ENCODE results near the gene GNPTAB. TPM values are rescaled to one million over a fixed set of nuclear protein-coding genes. Genes with fewer than 3 reads are reported as not detected.

The GNPTAB gene
- total RNA-seq (10 to 100 TPM; 22.7 to 42.2 (median 36.6) TPM), polyA plus RNA-seq (10 to 100 TPM; 12.0 to 25.4 (median 13.8) TPM)

GRCh38 chr12:101830367-101831325, at the start of gene GNPTAB:
TSS of gene GNPTAB (minus strand) at chr12:101830959. CDS start at chr12:101830675, 284 bp downstream.
- TF ChIP-seq POLR2A (IDR thresholded peaks at IDR 0.05) (no peak), POLR2AphosphoS5 (IDR thresholded peaks at IDR 0.05) (peak in 2 of 4 donors; percentile 15 to 20), EP300 (IDR thresholded peaks at IDR 0.05) (no peak)
- TF ChIP-seq, protein P1, sequence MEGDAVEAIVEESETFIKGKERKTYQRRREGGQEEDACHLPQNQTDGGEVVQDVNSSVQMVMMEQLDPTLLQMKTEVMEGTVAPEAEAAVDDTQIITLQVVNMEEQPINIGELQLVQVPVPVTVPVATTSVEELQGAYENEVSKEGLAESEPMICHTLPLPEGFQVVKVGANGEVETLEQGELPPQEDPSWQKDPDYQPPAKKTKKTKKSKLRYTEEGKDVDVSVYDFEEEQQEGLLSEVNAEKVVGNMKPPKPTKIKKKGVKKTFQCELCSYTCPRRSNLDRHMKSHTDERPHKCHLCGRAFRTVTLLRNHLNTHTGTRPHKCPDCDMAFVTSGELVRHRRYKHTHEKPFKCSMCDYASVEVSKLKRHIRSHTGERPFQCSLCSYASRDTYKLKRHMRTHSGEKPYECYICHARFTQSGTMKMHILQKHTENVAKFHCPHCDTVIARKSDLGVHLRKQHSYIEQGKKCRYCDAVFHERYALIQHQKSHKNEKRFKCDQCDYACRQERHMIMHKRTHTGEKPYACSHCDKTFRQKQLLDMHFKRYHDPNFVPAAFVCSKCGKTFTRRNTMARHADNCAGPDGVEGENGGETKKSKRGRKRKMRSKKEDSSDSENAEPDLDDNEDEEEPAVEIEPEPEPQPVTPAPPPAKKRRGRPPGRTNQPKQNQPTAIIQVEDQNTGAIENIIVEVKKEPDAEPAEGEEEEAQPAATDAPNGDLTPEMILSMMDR (IDR thresholded peaks at IDR 0.05), result peak; percentile 47 to 70 (median 58)
- WGBS, 2 donors, result 0% methylated on average over 96 of the region's 96 CpGs
- H3K27ac ChIP-seq, result peak within 1 kb of the TSS; percentile 74 to 84 (median 82)
- no peaks in the 10 kb centered on the region for H3K27me3 ChIP-seq
- DNase-seq, result peak; percentile 95
- intact Hi-C loops (cut with DNase I), result loop anchor here (2.0 to 5.0 kb wide), 4 partner anchors 38 to 133 kb away; partner anchors contain the start of gene CHPT1
- peak within 1 kb of the TSS; percentile 66 to 91 (median 78) for H3K4me3 ChIP-seq
- H3K4me1 ChIP-seq, result peaks cover 0 to 19% (median 17%) of the 10 kb centered on the region in 4 donors
- H3K9me3 ChIP-seq, result no peaks in the 10 kb centered on the region
- no peaks in the 10 kb centered on the region for H3K36me3 ChIP-seq

GRCh38 chr12:101878243-101878821, 47.6 kb upstream of the GNPTAB start:
- Histone ChIP-seq H3K9me3 (no peaks in the 10 kb centered on the region), H3K4me3 (peak overlapping the region; percentile 76 to 98 (median 86)), H3K27ac (peak overlapping the region; percentile 92 to 99 (median 98)), H3K27me3 (no peaks in the 10 kb centered on the region), H3K4me1 (peaks cover 0 to 18% (median 9%) of the 10 kb centered on the region in 4 donors), H3K36me3 (no peaks in the 10 kb centered on the region)
- DNase-seq, result no peak
- TF ChIP-seq, protein P1 (IDR thresholded peaks at IDR 0.05), result no peak
- no peak for TF ChIP-seq POLR2AphosphoS5 (IDR thresholded peaks at IDR 0.05)
- intact Hi-C loops (cut with DNase I), result loop anchor here (2.0 kb wide), 1 partner anchor 48 kb away; the partner anchor contains the start of gene GNPTAB
- 21 to 25% methylated on average over 7 of the region's 7 CpGs for WGBS, 2 donors

DNA sequence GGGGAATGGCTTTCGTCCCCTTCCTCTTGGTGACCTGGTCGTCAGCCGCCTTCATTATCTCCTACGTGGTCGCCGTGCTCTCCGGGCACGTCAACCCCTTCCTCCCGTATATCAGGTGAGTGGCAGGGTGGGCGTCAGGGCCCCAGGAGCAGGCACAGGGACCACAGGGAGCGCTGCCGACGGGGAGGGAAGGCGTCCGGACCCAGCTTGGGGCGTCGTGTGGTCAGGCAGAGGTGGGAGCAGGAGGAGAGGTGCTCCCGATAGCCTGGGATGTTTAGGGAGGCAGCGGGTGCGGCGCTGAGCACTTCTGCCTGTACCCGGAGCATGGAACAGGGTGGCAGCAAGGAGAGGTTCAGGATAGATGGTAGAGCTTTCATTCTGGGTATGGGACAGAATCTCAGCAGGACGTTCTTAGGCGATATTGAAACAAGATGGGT, 47.1 kb upstream of the GNPTAB start:
- peaks cover 0 to 18% (median 9%) of the 10 kb centered on the region in 4 donors for H3K4me1 ChIP-seq
- peak; percentile 75 for DNase-seq
- H3K9me3 ChIP-seq, result no peaks in the 10 kb centered on the region
- no peak for TF ChIP-seq EP300 (IDR thresholded peaks at IDR 0.05)
- TF ChIP-seq, protein P1 (IDR thresholded peaks at IDR 0.05), result no peak
- TF ChIP-seq POLR2AphosphoS5 (IDR thresholded peaks at IDR 0.05), result no peak
- TF ChIP-seq POLR2A (IDR thresholded peaks at IDR 0.05), result no peak
- peak overlapping the region; percentile 92 to 99 (median 98) for H3K27ac ChIP-seq
- intact Hi-C loops (cut with DNase I), result loop anchor here (1.0 to 2.0 kb wide), 2 partner anchors 47 to 471 kb away; partner anchors contain the start of genes ARL1 and GNPTAB
- H3K36me3 ChIP-seq, result no peaks in the 10 kb centered on the region
- H3K27me3 ChIP-seq, result no peaks in the 10 kb centered on the region
- peak overlapping the region; percentile 76 to 98 (median 86) for H3K4me3 ChIP-seq
- 0% methylated on average over 24 of the region's 24 CpGs for WGBS, 2 donors

DNA sequence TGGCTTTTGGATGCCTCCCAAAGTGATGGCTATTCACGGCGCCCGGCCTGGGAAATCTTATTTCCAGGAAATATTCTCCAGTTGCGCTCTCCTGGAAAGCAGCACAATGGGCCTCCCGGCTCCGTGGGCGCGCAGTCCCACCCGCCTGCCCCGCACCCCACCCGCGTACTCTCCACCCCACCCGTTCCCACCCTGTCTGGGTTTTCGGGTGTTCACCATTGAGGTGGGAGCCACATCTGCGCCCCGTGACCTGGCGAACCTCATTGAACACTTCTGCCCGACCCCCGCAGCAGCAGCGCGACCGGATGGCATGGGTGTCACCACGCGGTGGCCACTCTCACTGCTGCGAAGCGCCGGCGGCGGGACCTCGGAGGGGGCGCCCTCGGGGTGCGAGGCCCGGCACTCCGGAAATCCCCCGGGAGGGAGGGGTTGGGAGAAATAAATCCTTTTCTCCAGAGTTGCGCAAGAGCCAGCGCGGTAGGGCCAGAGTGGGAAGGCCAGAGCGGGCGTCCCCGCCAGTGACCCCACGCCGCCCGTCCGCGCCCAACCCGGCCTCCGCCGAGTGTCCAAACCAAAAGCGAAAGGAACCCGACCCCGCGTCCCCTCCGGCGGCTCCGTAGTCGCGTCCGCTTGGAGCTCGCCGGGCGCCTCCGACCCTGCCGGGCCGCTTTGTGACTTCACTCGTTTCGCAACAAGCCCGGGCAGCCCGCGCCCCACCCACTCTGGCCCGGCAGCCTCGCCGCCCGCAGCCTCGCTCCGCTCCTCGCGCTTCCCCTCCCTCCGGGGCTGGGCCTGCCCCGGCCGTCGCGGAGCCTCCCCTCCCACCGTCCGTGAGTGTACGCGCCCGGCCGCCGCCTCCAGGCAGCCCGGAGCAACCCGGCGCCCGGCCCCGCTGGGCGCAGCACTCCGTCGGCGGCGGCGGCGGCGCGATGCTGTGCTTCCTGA, 46.4 kb upstream of the GNPTAB start, which contains the start of gene DRAM1:
TSS of gene DRAM1 (plus strand) at position 720 of the 945 bp plus-strand sequence. CDS start at position 930, 210 bp downstream.
- Histone ChIP-seq H3K27ac (peak within 1 kb of the TSS; percentile 92 to 99 (median 98)), H3K4me3 (peak within 1 kb of the TSS; percentile 76 to 98 (median 86)), H3K4me1 (peaks cover 0 to 18% (median 9%) of the 10 kb centered on the region in 4 donors), H3K9me3 (no peaks in the 10 kb centered on the region), H3K36me3 (no peaks in the 10 kb centered on the region), H3K27me3 (no peaks in the 10 kb centered on the region)
- TF ChIP-seq, protein P1 (IDR thresholded peaks at IDR 0.05), result no peak
- TF ChIP-seq POLR2AphosphoS5 (IDR thresholded peaks at IDR 0.05) (peak; percentile 84 to 94 (median 90)), EP300 (IDR thresholded peaks at IDR 0.05) (peak in 1 of 4 donors; percentile 43), POLR2A (IDR thresholded peaks at IDR 0.05) (peak; percentile 71 to 88)
- WGBS, 2 donors, result 1 to 2% methylated on average over 105 of the region's 105 CpGs
- peak; percentile 96 for DNase-seq
- intact Hi-C loops (cut with DNase I), result loop anchor here (1.0 kb wide), 1 partner anchor 470 kb away; the partner anchor contains the start of gene ARL1

Data from sigmoid colon (tissue), 7 donors.